ENCODE results near the gene GLIS1. TPM values are rescaled to one million over a fixed set of nuclear protein-coding genes. Genes with fewer than 3 reads are reported as not detected.

GLIS1 gene
- polyA plus RNA-seq, 1 donor (not counting 4 experiments of a cell fraction or from before 2014, with no cell fraction given), result not detected

DNA sequence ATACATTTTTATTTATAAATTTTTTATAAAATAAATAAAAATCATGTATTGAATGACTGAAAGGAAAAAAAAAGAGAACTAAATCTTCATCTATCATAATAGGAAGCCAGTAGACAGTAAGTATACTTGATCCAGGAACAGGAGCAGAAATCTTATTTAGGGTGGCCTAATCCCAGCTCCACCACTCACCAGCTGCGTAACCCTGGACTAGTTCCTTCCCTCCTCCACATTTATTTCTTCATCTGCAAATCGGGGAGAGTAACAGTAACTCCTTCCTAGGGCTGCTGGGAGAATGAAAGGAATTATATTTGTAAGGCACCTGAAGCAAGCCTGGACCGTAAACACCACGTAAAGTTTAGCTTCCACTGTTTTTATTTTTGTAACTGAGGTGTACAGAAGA is 17.9 kb downstream of the GLIS1 start:
- Histone ChIP-seq H3K9me1 (ENCODE audit: control insufficient read depth, extremely low read depth, insufficient read depth, low read length) (no peaks in the 10 kb centered on the region), H4K20me1 (ENCODE audit: control insufficient read depth, extremely low read depth, insufficient read depth, low read length) (no peaks in the 10 kb centered on the region), H3K9me3 (ENCODE audit: control insufficient read depth, low read depth, low read length) (no peaks in the 10 kb centered on the region), H3K79me2 (ENCODE audit: control insufficient read depth, insufficient read depth, low read length) (no peaks in the 10 kb centered on the region), H3K36me3 (ENCODE audit: control insufficient read depth in 2 of 2, extremely low read depth in 1 of 2, insufficient read depth in 2 of 2, low read length in 2 of 2) (no peaks in the 10 kb centered on the region), H3K27ac (ENCODE audit: control insufficient read depth, insufficient read depth, low read length) (no peak overlapping the region), H3K4me3 (ENCODE audit: control insufficient read depth in 2 of 3, extremely low read depth in 1 of 3, insufficient read depth in 2 of 3, low read depth in 1 of 3, low read length in 3 of 3) (no peak overlapping the region), H3K27me3 (ENCODE audit: control insufficient read depth, extremely low read depth, insufficient read depth, low read length) (peaks cover 15% of the 10 kb centered on the region), H2AFZ (ENCODE audit: control insufficient read depth, low read length) (no peak overlapping the region), H3K4me1 (ENCODE audit: control insufficient read depth, extremely low read depth, insufficient read depth, low read length) (no peaks in the 10 kb centered on the region), H3K4me2 (ENCODE audit: control insufficient read depth, extremely low read depth, insufficient read depth, low read depth, low read length) (no peak overlapping the region), H3K9ac (ENCODE audit: control insufficient read depth, extremely low read depth, insufficient read depth, low read length) (no peak overlapping the region)
- FAIRE-seq, result no peak
- no peak for TF ChIP-seq EZH2 (IDR thresholded peaks at IDR 0.05; ENCODE audit: low read length)
- TF ChIP-seq, protein P1, sequence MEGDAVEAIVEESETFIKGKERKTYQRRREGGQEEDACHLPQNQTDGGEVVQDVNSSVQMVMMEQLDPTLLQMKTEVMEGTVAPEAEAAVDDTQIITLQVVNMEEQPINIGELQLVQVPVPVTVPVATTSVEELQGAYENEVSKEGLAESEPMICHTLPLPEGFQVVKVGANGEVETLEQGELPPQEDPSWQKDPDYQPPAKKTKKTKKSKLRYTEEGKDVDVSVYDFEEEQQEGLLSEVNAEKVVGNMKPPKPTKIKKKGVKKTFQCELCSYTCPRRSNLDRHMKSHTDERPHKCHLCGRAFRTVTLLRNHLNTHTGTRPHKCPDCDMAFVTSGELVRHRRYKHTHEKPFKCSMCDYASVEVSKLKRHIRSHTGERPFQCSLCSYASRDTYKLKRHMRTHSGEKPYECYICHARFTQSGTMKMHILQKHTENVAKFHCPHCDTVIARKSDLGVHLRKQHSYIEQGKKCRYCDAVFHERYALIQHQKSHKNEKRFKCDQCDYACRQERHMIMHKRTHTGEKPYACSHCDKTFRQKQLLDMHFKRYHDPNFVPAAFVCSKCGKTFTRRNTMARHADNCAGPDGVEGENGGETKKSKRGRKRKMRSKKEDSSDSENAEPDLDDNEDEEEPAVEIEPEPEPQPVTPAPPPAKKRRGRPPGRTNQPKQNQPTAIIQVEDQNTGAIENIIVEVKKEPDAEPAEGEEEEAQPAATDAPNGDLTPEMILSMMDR (optimal IDR thresholded peaks at IDR 0.05 in 1 of 3, IDR thresholded peaks at IDR 0.05 in 1 of 3, conservative IDR thresholded peaks at IDR 0.05 in 1 of 3; ENCODE audit: extremely low read depth in 1 of 3, insufficient read depth in 2 of 3, low read length in 3 of 3), result no peak
- dilution Hi-C loops (cut with MboI; ENCODE audit: extremely low pct_ligation_motif_present, low sequenced_read_pairs), result no loop called here
- no peak for DNase-seq (ENCODE audit: low read depth, low spot score)

DNA sequence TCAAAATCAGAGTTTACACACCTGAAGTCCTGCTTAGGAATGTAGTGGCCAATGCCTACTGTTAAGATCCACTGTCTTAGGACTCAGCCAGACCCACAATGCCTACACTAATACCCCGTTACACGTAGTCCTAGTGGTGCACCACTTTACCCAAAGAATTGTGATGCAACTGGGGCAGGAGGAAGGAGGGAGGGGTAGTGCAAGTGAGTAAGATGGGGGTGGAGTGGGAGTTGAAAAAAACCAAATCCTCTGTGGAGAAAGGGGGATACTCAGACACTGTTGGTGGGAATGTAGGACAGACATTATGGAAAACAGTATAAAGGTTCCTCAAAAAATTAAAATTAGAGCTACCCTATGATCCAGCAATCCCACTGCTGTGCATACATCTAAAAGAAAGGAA is 19.5 kb downstream of the GLIS1 start:
- H3K9me3 ChIP-seq (ENCODE audit: control insufficient read depth, low read depth, low read length), result no peaks in the 10 kb centered on the region
- H3K4me2 ChIP-seq (ENCODE audit: control insufficient read depth, extremely low read depth, insufficient read depth, low read depth, low read length), result no peak overlapping the region
- H3K27ac ChIP-seq (ENCODE audit: control insufficient read depth, insufficient read depth, low read length), result no peak overlapping the region
- dilution Hi-C loops (cut with MboI; ENCODE audit: extremely low pct_ligation_motif_present, low sequenced_read_pairs), result no loop called here
- FAIRE-seq (no peak), DNase-seq (ENCODE audit: low read depth, low spot score) (no peak)
- no peaks in the 10 kb centered on the region for H4K20me1 ChIP-seq (ENCODE audit: control insufficient read depth, extremely low read depth, insufficient read depth, low read length)
- no peak overlapping the region for H3K4me3 ChIP-seq (ENCODE audit: control insufficient read depth in 2 of 3, extremely low read depth in 1 of 3, insufficient read depth in 2 of 3, low read depth in 1 of 3, low read length in 3 of 3)
- no peak overlapping the region for H3K9ac ChIP-seq (ENCODE audit: control insufficient read depth, extremely low read depth, insufficient read depth, low read length)
- H3K27me3 ChIP-seq (ENCODE audit: control insufficient read depth, extremely low read depth, insufficient read depth, low read length), result peaks cover 12% of the 10 kb centered on the region
- H3K4me1 ChIP-seq (ENCODE audit: control insufficient read depth, extremely low read depth, insufficient read depth, low read length), result no peaks in the 10 kb centered on the region
- H3K79me2 ChIP-seq (ENCODE audit: control insufficient read depth, insufficient read depth, low read length), result no peaks in the 10 kb centered on the region
- no peaks in the 10 kb centered on the region for H3K36me3 ChIP-seq (ENCODE audit: control insufficient read depth in 2 of 2, extremely low read depth in 1 of 2, insufficient read depth in 2 of 2, low read length in 2 of 2)
- no peak overlapping the region for H2AFZ ChIP-seq (ENCODE audit: control insufficient read depth, low read length)
- TF ChIP-seq, protein P1 (optimal IDR thresholded peaks at IDR 0.05 in 1 of 3, IDR thresholded peaks at IDR 0.05 in 1 of 3, conservative IDR thresholded peaks at IDR 0.05 in 1 of 3; ENCODE audit: extremely low read depth in 1 of 3, insufficient read depth in 2 of 3, low read length in 3 of 3), result no peak
- TF ChIP-seq EZH2 (IDR thresholded peaks at IDR 0.05; ENCODE audit: low read length), result no peak
- no peaks in the 10 kb centered on the region for H3K9me1 ChIP-seq (ENCODE audit: control insufficient read depth, extremely low read depth, insufficient read depth, low read length)

All from keratinocyte (primary cell).